H1 (cell line): ENCODE data around the gene SLC1A7. TPM values are rescaled to one million over a fixed set of nuclear protein-coding genes. Genes with fewer than 3 reads are reported as not detected.

Source experiments
- GABPA ChIP-seq: IDR thresholded peaks from 2 replicates; pipeline ENCODE4 v1.6.1; 2011; ENCODE audit warnings: mild to moderate bottlenecking, low read length, moderate library complexity, borderline replicate concordance; ENCODE audit not compliant: insufficient read depth
- MAFK ChIP-seq: IDR thresholded peaks from 2 replicates; pipeline ENCODE4 v1.6.1; 2012; ENCODE audit warnings: low read depth, mild to moderate bottlenecking, improper control_type of control experiment, low read length
- NRF1 ChIP-seq: IDR thresholded peaks from 2 replicates; pipeline ENCODE4 v1.6.1; 2011; ENCODE audit warnings: mild to moderate bottlenecking, low read depth, low read length, improper control_type of control experiment
- polyA plus RNA-seq, 7 experiments: library from polyadenylated mRNA; depleted of rRNA in 3 of 7; stranded (reverse) in 5 of 7; unstranded in 2 of 7; fragments of >200 nt in 5 of 7; fragments of 200-250 nt in 2 of 7; gene quantifications; 1 replicate in 5 of 7; 2 replicates in 1 of 7; 4 replicates in 1 of 7; pipeline versions ENCODE4 v1.2.1 to v1.2.3, GENCODE V29; 2011 to 2013; ENCODE audit warnings: missing spikeins in 2 of 7, mixed read lengths in 2 of 7
- total RNA-seq: library from RNA; stranded (reverse); fragmentation: NEBNext Ultra II Directional; extraction: Animal tissue kit (Norgen Biotek cat#: 25700); gene quantifications from 2 replicates; pipeline ENCODE4 v1.2.1, GENCODE V29; 2021

SLC1A7 gene
- total and polyA plus RNA-seq, 2 of the 8 experiments (the other 6 are each of a cell fraction or from before 2014, with no cell fraction given): not detected

DNA sequence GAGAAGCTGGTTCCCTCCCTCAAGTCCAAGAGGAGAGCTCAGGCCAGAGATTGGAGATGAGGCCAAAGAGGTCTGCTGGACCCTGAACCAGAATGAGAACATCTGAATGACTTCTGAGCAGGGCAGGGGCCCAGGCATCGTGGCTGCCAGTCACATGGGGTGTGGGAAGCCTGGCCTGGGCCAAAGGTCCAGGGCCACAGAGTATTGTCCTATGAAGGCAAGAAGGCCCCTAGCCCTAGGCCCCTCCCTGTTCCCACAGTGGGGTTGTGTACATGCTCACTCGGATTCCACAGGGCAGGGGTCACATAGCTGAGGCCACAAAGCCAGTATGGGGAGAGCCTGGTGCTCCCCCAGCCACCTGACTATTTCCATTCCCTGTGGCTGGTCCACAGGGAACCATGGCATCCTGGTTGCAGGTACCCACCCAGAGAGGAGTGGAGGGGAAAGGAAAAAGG, 18.5 kb upstream of the SLC1A7 start (continued):
- TF ChIP-seq MAFK: no peak
- no peak for TF ChIP-seq GABPA
- no peak for TF ChIP-seq NRF1
